HepG2 (cell line): ENCODE results near the gene TGFA. TPM values are rescaled to one million over a fixed set of nuclear protein-coding genes. Genes with fewer than 3 reads are reported as not detected.

Source experiments
- BORCS8-MEF2B ChIP-seq: sonication (generic); formaldehyde crosslinking; IDR thresholded peaks from 2 replicates; pipeline ENCODE4 v1.8.0; 2022; ENCODE audit warnings: mild to moderate bottlenecking, missing genetic modification reagents
- ELF1 ChIP-seq: sonication (generic); formaldehyde crosslinking; IDR thresholded peaks from 2 replicates; pipeline ENCODE4 v1.4.0; 2020; ENCODE audit warnings: missing genetic modification reagents
- KAT7 ChIP-seq: IDR thresholded peaks from 2 replicates; pipeline ENCODE4 v1.6.1; 2018; ENCODE audit warnings: borderline replicate concordance, missing compliant biosample characterization
- MEIS1 ChIP-seq: sonication (generic); formaldehyde crosslinking; IDR thresholded peaks from 2 replicates; pipeline ENCODE4 v1.9.0; 2021; ENCODE audit warnings: mild to moderate bottlenecking, missing genetic modification reagents, moderate library complexity, borderline replicate concordance
- NR2F6 ChIP-seq, 2 experiments: IDR thresholded peaks; 2 replicates each; pipeline ENCODE4 v1.6.1; 2016; ENCODE audit warnings: antibody characterized with exemption in 1 of 2, mild to moderate bottlenecking in 1 of 2
- ZBTB10 ChIP-seq: sonication (generic); formaldehyde crosslinking; IDR thresholded peaks from 2 replicates; pipeline ENCODE4 v1.4.0; 2020; ENCODE audit warnings: missing genetic modification reagents, borderline replicate concordance
- ZFP41 ChIP-seq: sonication (generic); formaldehyde crosslinking; IDR thresholded peaks from 2 replicates; pipeline ENCODE4 v1.4.0; 2020; ENCODE audit warnings: mild to moderate bottlenecking, missing genetic modification reagents, borderline replicate concordance
- ZNF646 ChIP-seq: sonication (generic); formaldehyde crosslinking; IDR thresholded peaks from 2 replicates; pipeline ENCODE4 v1.9.0; 2021; ENCODE audit warnings: mild to moderate bottlenecking, missing genetic modification reagents
- ZNF879 ChIP-seq: sonication (generic); formaldehyde crosslinking; IDR thresholded peaks from 2 replicates; pipeline ENCODE4 v1.8.1; 2023; ENCODE audit warnings: missing genetic modification reagents
- polyA plus RNA-seq, 8 experiments: library from polyadenylated mRNA; depleted of rRNA in 3 of 8; stranded (reverse) in 7 of 8; unstranded in 1 of 8; fragments of >200 nt; fragmentation: Illumina TruSeq in 4 of 8; extraction: Trizol in 4 of 8; gene quantifications; 2 replicates each; pipeline versions ENCODE4 v1.2.1 to v1.2.3, GENCODE V29; 2011 to 2016; ENCODE audit warnings: low read depth in 4 of 8, missing spikeins in 1 of 8, mixed read lengths in 1 of 8; ENCODE audit not compliant: insufficient read depth in 1 of 8
- total RNA-seq, 5 experiments: library from RNA; depleted of rRNA; stranded (reverse); fragments of >200 nt; fragmentation: Illumina TruSeq; extraction: Trizol; gene quantifications; 2 replicates each; pipeline ENCODE4 v1.2.3, GENCODE V29; 2016; ENCODE audit warnings: low read depth in 1 of 5

TGFA gene
- total and polyA plus RNA-seq, 2 of the 13 experiments (the other 11 are each of a cell fraction or from before 2014, with no cell fraction given), result 7.8 to 15.3 TPM

- TF ChIP-seq ZFP41 (CRISPR knock-in tag) (no peak), ZNF646 (CRISPR knock-in tag) (no peak), KAT7 (CRISPR knock-in tag) (no peak), NR2F6 (IDR thresholded peaks at IDR 0.05) (no peak), NR2F6 (CRISPR knock-in tag; IDR thresholded peaks at IDR 0.05) (no peak), ZNF879 (CRISPR knock-in tag) (no peak), ZBTB10 (CRISPR knock-in tag) (no peak), BORCS8-MEF2B (CRISPR knock-in tag) (no peak), ELF1 (no peak), MEIS1 (CRISPR knock-in tag) (no peak)
- TF ChIP-seq, all 625 proteins: peak for 0
These were observed 7.2 kb downstream of the TGFA start (continued) for GRCh38 chr2:70546376-70546775.
